NCI-H2227 treated with DMSO at 0.1 percent for 48 hours (cell line): Measurements from ENCODE around the gene ADGRG4.

ENCODE experiments used
- DNase-seq: peaks from one replicate; lab custom pipeline; 2025; lab: John Stamatoyannopoulos, UW

ADGRG4 gene

GRCh38 chrX:136304493-136304892, 3.7 kb downstream of the ADGRG4 start:
- DNase-seq = no peak

- DNase-seq = no peak
These were observed 5.4 kb downstream of the ADGRG4 start for GRCh38 chrX:136306182-136306581.

GRCh38 chrX:136307471-136307870, 6.7 kb downstream of the ADGRG4 start:
- no peak for DNase-seq

GRCh38 chrX:136310411-136310810, 9.6 kb downstream of the ADGRG4 start:
- no peak for DNase-seq

GRCh38 chrX:136318156-136318555, 17.4 kb downstream of the ADGRG4 start:
- DNase-seq = no peak

- DNase-seq = peak; percentile 57
These were observed 18.3 kb downstream of the ADGRG4 start for GRCh38 chrX:136318895-136319597.

- DNase-seq = no peak
These were observed 18.8 kb downstream of the ADGRG4 start for GRCh38 chrX:136319600-136319999.

GRCh38 chrX:136321532-136321931, 20.8 kb downstream of the ADGRG4 start:
- no peak for DNase-seq

- no peak for DNase-seq
These were observed 21.3 kb downstream of the ADGRG4 start for GRCh38 chrX:136322064-136322463.

- DNase-seq = no peak
These were observed 24.6 kb downstream of the ADGRG4 start for GRCh38 chrX:136325377-136325776.

- DNase-seq = no peak
These were observed 28.2 kb downstream of the ADGRG4 start for GRCh38 chrX:136328933-136329332.

- DNase-seq = no peak
These were observed 35.9 kb downstream of the ADGRG4 start for GRCh38 chrX:136336623-136337022.

- no peak for DNase-seq
These were observed 38.9 kb downstream of the ADGRG4 start for GRCh38 chrX:136339702-136340101.

GRCh38 chrX:136344320-136344719, 43.6 kb downstream of the ADGRG4 start:
- DNase-seq = no peak

- DNase-seq = no peak
These were observed 45.7 kb downstream of the ADGRG4 start for GRCh38 chrX:136346506-136346905.

- no peak for DNase-seq
These were observed 46.9 kb downstream of the ADGRG4 start for GRCh38 chrX:136347706-136348105.

- DNase-seq = no peak
These were observed 52.8 kb downstream of the ADGRG4 start for GRCh38 chrX:136353526-136354093.

- no peak for DNase-seq
These were observed 53.4 kb downstream of the ADGRG4 start for GRCh38 chrX:136354201-136354600.

GRCh38 chrX:136369377-136369776, 68.6 kb downstream of the ADGRG4 start:
- DNase-seq = peak; percentile 4

- DNase-seq = no peak
These were observed 76.0 kb downstream of the ADGRG4 start for GRCh38 chrX:136376713-136377112.

- DNase-seq = no peak
These were observed 79.4 kb downstream of the ADGRG4 start for GRCh38 chrX:136380010-136380769.

GRCh38 chrX:136386173-136386572, 85.4 kb downstream of the ADGRG4 start:
- DNase-seq = no peak

- DNase-seq = no peak
These were observed 86.1 kb downstream of the ADGRG4 start for GRCh38 chrX:136386826-136387225.
